Activated CD4-positive, alpha-beta T cell treated with anti-CD3 and anti-CD28 coated beads, Interleukin-2, amount 10 ng/mL, durations not matched to agents 7 days and 5 days (primary cell): ENCODE results near the gene MRPL32. TPM values are rescaled to one million over a fixed set of nuclear protein-coding genes. Genes with fewer than 3 reads are reported as not detected.
A peak's percentile ranks its signal among the peaks of the same experiment; 100 is the strongest.
"Not testable (repeated sequence)": the region's sequence is repeated elsewhere in the genome, so short reads cannot be mapped to it uniquely, and the experiment has no call there.

Experiments
- CTCF ChIA-PET: fragments of 350-600 bp; sonication (Branson Sonifier 250); formaldehyde crosslinking; loops from one replicate; lab custom pipeline; 2021; ENCODE audit warnings: antibody characterized with exemption; lab: Charles Lee
- POLR2A ChIA-PET: fragments of 350-600 bp; sonication (Branson Sonifier 250); formaldehyde crosslinking; loops from one replicate; lab custom pipeline; 2021; ENCODE audit warnings: antibody characterized with exemption; lab: Charles Lee
- DNase-seq: peaks from one replicate; pipeline ENCODE4 v3.0.0-alpha.2; 2020
- H3K27ac Mint-ChIP-seq: one replicate; pipeline ENCODE4 v1.8.0; 2021; ENCODE audit warnings: mild to moderate bottlenecking, moderate library complexity, mixed read lengths
- H3K27me3 Mint-ChIP-seq: one replicate; pipeline ENCODE4 v1.8.0; 2021; ENCODE audit warnings: mixed read lengths
- H3K36me3 Mint-ChIP-seq: one replicate; pipeline ENCODE4 v1.8.0; 2021; ENCODE audit warnings: low read depth, mixed read lengths
- H3K4me1 Mint-ChIP-seq: one replicate; pipeline ENCODE4 v1.8.0; 2021; ENCODE audit warnings: mixed read lengths
- H3K4me3 Mint-ChIP-seq: one replicate; pipeline ENCODE4 v1.8.0; 2021; ENCODE audit warnings: mild to moderate bottlenecking, moderate library complexity, mixed read lengths
- H3K9me3 Mint-ChIP-seq: one replicate; pipeline ENCODE4 v1.8.0; 2021; ENCODE audit warnings: mixed read lengths
- total RNA-seq, 2 experiments: library from RNA; stranded (reverse); gene quantifications; one replicate each; pipeline ENCODE4 v1.2.3, GENCODE V29; 2021

The MRPL32 gene
- 10 to 100 TPM; 50.2 to 50.3 TPM for total RNA-seq

DNA sequence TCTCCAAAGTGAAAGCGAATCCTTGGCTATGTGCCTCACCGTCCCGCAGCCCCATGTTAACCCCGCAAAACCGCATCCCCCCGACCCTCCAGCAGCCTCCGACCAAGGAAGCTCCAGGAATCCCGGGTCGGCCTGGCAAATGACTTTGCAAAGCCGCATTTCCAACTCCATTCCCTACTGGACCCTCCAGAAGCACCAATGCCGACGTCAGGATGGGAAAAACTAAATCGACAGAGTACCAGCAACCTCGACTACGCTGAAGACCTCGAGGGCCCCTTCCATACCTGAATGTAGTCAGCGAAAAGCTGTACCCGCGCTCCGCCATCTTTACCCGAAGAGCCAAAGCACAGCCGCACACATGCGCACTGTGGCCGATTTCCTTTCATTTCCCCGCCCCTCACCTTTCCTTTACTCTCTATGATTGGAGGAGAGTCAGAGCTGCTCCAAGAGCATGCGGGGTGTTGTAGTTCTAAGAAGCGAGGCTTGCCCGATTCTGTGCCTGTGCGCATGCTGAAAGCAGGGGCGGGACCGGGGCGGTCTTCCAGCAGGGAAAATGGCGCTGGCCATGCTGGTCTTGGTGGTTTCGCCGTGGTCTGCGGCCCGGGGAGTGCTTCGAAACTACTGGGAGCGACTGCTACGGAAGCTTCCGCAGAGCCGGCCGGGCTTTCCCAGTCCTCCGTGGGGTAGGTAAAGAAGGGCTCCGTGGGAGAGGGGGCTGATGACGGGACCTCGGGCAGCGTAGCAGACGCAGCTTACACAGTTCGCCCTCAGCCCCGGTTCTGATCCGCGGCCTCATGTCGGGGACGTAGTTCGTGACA lies at the start of gene MRPL32, which contains the start of gene PSMA2:
Gene MRPL32 (plus strand): TSS at position 543 of the 818 bp plus-strand sequence. CDS start 11 bp downstream, at position 554.
Gene PSMA2 (minus strand): TSS at position 341 of the 818 bp plus-strand sequence. CDS start 16 bp downstream, at position 325.
- CTCF ChIA-PET, result interaction anchor here (0.7 to 3.7 kb wide), 5 partner anchors 9 to 832 kb away, joined by 3 to 17 read pairs (median 3); partner anchors contain the start of gene STK17A
- DNase-seq, result peak; percentile 97
- Mint-ChIP-seq H3K27me3 (no peaks in the 10 kb centered on the region), H3K4me1 (peaks cover 66% of the 10 kb centered on the region), H3K4me3 (peak within 1 kb of the TSS; percentile 99), H3K27ac (peak within 1 kb of the TSS; percentile 98), H3K9me3 (no peaks in the 10 kb centered on the region), H3K36me3 (peaks cover 35% of the 10 kb centered on the region)
- POLR2A ChIA-PET, result interaction anchor here (0.7 to 0.9 kb wide), 4 partner anchors 8 to 713 kb away, joined by 3 to 11 read pairs (median 4); no protein-coding TSS in a partner anchor

DNA sequence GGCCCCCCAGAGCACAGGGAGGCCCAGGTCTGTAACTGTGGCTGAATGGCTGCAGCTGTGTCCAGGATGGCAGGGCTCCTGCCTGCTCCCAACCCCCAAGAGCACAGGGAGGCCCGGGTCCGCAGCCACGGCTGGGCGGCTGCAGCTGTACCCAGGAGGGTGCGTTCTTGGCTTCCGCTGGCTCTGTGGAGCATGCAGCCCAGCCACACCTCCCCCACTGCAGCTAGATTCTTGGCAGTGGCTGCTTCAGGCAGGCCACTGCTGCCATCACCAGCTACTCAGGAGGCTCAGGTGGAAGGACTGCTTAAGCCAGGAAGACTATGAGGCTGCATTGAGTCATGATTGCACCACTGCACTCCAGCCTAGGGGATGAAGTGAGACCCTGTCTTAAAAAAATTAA lies 48.2 kb upstream of the MRPL32 start:
- ChIA-PET POLR2A (no interaction called here), CTCF (no interaction called here)
- Mint-ChIP-seq H3K9me3 (no peaks in the 10 kb centered on the region), H3K36me3 (no peaks in the 10 kb centered on the region), H3K4me1 (peaks cover 18% of the 10 kb centered on the region), H3K27ac (no peak overlapping the region), H3K27me3 (peaks cover 7% of the 10 kb centered on the region), H3K4me3 (no peak overlapping the region)
- DNase-seq, result no peak

DNA sequence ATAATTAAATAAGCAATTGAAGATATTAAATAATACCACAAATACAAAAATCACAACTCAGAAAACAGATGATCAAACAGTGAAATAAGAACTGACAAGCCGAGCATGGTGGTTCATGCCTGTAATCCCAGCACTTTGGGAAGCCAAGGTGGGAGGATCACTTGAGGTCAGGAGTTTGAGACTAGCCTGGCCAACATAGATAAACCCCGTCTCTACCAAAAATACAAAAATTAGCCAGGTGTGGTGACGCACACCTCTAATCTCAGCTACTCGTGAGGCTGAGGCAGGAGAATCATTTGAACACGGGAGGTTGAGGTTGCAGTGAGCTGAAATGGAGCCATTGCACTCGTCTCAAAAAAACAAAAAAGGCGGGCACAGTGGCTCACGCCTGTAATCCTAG lies 47.0 kb upstream of the MRPL32 start:
- H3K4me1 Mint-ChIP-seq, result peaks cover 22% of the 10 kb centered on the region
- H3K27me3 Mint-ChIP-seq, DNase-seq, H3K4me3 Mint-ChIP-seq, H3K27ac Mint-ChIP-seq, POLR2A ChIA-PET, H3K9me3 Mint-ChIP-seq, H3K36me3 Mint-ChIP-seq: not testable (repeated sequence)
- CTCF ChIA-PET, result interaction anchor here (1.5 kb wide), 1 partner anchor 9 kb away, joined by 4 read pairs; no protein-coding TSS in a partner anchor

DNA sequence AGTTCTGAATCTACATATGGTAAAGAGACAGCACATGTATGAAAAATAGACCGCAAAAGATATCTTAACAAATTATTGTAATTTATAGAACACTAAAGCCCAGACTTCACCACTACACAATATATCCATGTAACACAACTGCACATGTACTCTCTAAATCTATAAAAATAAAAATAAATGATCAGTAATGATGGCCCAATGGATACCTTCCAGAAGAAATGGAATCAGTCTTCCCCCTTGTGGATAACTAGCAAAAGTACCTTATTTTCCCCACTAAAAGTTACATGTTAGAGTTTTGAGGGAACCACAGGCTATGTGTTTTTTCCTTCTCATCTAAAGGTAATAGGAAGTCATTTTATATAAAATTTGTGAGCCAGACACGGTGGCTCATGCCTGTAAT lies 46.0 kb upstream of the MRPL32 start:
- ChIA-PET POLR2A (no interaction called here), CTCF (interaction anchor here (1.5 kb wide), 1 partner anchor 10 kb away, joined by 4 read pairs; no protein-coding TSS in a partner anchor)
- Mint-ChIP-seq H3K9me3 (no peaks in the 10 kb centered on the region), H3K27me3 (peaks cover 5% of the 10 kb centered on the region), H3K4me1 (peaks cover 22% of the 10 kb centered on the region), H3K27ac (no peak overlapping the region), H3K36me3 (no peaks in the 10 kb centered on the region), H3K4me3 (no peak overlapping the region)
- DNase-seq, result no peak

DNA sequence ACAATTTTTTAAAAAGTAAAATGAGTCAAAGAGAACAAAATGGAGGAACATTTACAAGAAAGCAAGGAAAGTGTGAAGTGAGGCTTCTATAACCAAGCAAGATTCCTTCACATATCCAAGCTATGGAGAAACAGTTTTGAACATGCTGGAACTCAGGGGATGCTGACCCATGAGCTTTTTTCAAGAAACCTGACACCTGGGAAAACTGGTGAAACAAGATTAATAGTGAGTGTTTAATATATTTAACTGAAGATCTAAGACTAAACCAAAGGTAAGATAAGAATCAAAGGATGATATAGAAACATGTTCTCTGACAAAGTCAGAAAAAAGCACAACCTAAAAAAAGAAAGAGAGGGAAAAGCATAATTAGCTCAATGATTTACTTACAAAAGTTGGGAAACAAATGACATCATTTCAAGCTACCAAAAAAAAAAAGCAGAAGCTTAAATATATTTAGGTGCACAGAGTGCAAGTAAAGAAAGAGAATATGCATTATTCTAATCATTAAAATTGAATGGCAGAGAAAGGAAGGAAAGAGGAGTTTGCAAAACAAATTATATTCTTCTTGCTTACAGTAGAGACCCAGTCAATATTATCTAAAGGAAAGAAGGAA lies 45.2 kb upstream of the MRPL32 start:
- ChIA-PET POLR2A (no interaction called here), CTCF (interaction anchor here (0.9 to 1.3 kb wide), 2 partner anchors 8 to 10 kb away, joined by 3 read pairs; no protein-coding TSS in a partner anchor)
- Mint-ChIP-seq H3K4me1 (peaks cover 22% of the 10 kb centered on the region), H3K36me3 (no peaks in the 10 kb centered on the region), H3K4me3 (peak overlapping the region; percentile 77), H3K27me3 (peaks cover 5% of the 10 kb centered on the region), H3K9me3 (no peaks in the 10 kb centered on the region), H3K27ac (peak overlapping the region; percentile 28)
- DNase-seq, result no peak

DNA sequence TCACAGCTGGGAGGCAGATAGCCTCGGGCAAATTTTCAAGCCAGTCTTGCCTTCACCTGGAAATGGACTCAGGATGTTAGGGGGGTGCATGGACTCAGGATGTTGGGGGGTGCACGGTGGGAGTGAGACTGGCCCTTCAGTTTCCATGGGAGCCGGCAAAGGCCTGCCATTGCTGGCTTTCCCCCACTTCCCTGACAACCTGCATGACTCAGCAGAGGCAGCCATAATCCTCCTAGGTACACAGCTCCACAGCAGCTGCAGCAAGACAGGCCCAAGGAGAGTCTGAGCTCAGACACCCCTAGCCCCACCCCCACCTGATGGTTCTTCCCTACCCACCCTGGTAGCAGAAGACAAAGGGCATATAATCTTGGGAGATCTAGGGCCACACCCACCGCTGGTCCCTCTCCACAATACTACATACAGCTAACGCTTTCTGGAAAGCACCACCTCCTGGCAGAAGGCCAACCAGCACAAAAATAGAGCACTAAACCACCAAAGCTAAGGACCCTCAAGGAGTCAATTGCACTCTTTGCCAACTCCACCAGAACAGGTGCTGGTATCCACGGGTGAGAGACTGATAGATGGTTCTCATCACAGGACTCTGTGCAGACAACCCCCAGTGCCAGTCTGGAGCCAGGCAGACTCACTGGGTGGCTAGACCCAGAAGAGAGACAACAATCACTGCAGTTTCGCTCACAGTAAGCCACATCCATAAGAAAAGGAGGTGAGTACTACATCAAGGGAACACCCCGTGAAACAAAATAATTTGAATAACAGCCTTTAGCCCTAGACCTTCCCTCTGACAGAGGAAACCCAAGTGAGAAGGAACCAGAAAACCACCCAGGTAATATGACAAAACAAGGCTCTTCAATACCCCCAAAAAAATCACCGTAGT lies 38.6 kb upstream of the MRPL32 start:
- peaks cover 6% of the 10 kb centered on the region for H3K9me3 Mint-ChIP-seq
- CTCF ChIA-PET, result no interaction called here

DNA sequence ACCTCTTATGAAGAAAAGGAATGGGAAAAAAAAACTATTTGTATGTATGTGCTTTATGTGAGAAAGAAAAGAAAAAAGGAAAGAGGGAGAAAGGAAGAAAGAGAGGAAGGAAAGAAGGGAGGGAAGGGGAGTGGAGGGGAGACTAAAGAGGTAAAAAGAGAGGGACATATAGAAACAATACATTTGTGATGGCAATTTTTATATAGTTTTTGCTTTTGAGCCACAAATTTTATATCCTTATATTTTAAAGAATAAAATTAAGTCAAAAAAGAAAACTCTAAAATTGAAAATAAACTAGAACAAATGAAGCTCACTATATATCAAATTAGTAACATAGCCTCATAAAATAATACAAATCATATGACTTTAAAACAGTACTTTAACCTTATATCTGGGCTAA lies 31.3 kb upstream of the MRPL32 start:
- Mint-ChIP-seq H3K27ac (no peak overlapping the region), H3K4me3 (no peak overlapping the region), H3K9me3 (no peaks in the 10 kb centered on the region), H3K27me3 (peaks cover 20% of the 10 kb centered on the region), H3K4me1 (no peaks in the 10 kb centered on the region), H3K36me3 (no peaks in the 10 kb centered on the region)
- ChIA-PET POLR2A (no interaction called here), CTCF (interaction anchor here (0.7 kb wide), 1 partner anchor 251 kb away, joined by 3 read pairs; no protein-coding TSS in a partner anchor)
- no peak for DNase-seq

More for the DNA sequence above, 38.6 kb upstream of the MRPL32 start:
- POLR2A ChIA-PET, result no interaction called here
- no peak for DNase-seq
- no peak overlapping the region for H3K27ac Mint-ChIP-seq
- no peaks in the 10 kb centered on the region for H3K36me3 Mint-ChIP-seq
- peaks cover 13% of the 10 kb centered on the region for H3K27me3 Mint-ChIP-seq
- no peak overlapping the region for H3K4me3 Mint-ChIP-seq
- peaks cover 7% of the 10 kb centered on the region for H3K4me1 Mint-ChIP-seq

DNA sequence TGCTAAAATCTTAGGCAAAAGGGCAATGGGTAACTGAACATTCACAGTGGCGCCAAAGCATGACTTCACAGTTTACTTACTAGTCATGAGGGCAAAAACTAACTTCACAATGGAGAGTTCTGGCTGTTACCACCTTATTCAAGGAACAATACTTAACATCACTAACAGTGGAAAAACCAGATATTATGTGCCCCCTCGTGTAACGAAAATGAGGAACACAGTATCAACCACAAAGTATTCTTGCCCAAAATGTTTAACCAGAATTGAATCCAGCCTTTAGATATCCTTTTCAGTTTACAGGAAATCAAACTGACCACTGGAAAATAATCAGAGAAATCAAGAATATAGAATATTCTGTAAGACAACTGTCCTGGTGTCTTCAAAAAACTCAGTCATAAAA lies 29.8 kb upstream of the MRPL32 start:
- H3K4me3 Mint-ChIP-seq, result no peak overlapping the region
- DNase-seq, result no peak
- no peaks in the 10 kb centered on the region for H3K9me3 Mint-ChIP-seq
- H3K27me3 Mint-ChIP-seq, result peaks cover 9% of the 10 kb centered on the region
- H3K4me1 Mint-ChIP-seq, result no peaks in the 10 kb centered on the region
- H3K36me3 Mint-ChIP-seq, result no peaks in the 10 kb centered on the region
- no peak overlapping the region for H3K27ac Mint-ChIP-seq
- POLR2A ChIA-PET, result no interaction called here
- CTCF ChIA-PET, result no interaction called here

DNA sequence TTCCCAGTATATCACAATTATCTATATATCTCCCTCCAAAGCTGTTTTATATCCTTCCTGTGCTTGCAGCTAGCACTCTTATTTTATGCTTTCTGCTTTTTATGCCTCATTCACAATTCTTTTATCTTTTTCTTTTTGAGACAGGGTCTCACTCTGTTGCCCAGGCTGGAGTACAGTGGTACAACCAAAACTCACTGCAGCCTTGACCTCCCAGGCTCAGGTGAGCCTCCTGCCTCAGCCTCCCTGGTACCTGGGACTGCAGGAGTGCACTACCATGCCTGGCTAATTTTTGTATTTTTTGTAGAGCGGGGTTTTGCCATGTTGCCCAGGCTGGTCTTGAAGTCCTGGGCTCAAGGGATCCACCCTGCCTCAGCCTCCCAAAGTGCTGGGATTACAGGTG lies 26.0 kb upstream of the MRPL32 start:
- peaks cover 18% of the 10 kb centered on the region for H3K4me1 Mint-ChIP-seq
- no peak for DNase-seq
- no peak overlapping the region for H3K27ac Mint-ChIP-seq
- no peak overlapping the region for H3K4me3 Mint-ChIP-seq
- peaks cover 7% of the 10 kb centered on the region for H3K27me3 Mint-ChIP-seq
- ChIA-PET CTCF (interaction anchor here (0.6 kb wide), 1 partner anchor 8 kb away, joined by 3 read pairs; no protein-coding TSS in a partner anchor), POLR2A (no interaction called here)
- H3K9me3 Mint-ChIP-seq, result no peaks in the 10 kb centered on the region
- H3K36me3 Mint-ChIP-seq, result peaks cover 16% of the 10 kb centered on the region

DNA sequence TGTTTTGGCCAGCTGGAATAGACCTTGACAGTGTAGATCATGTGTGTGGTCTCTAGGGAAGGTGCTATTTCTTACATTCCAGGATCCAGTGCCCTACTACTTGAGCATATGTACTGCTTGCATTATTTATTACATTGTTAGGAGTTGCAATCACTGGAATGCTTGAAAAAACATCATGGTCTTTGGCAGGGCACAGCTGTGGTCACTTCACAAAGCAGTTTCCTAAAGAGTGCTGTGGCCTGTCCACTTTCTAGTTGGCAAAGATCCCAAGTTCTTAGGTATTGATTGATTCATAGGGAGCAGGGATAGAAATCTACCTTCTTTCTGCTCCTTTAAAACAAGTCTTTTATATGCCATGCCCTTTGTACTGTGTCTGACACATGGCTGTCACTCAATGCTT lies 24.9 kb upstream of the MRPL32 start:
- Mint-ChIP-seq H3K27me3 (peaks cover 3% of the 10 kb centered on the region), H3K4me1 (peaks cover 26% of the 10 kb centered on the region), H3K27ac (no peak overlapping the region), H3K9me3 (no peaks in the 10 kb centered on the region), H3K4me3 (no peak overlapping the region), H3K36me3 (peaks cover 18% of the 10 kb centered on the region)
- CTCF ChIA-PET, result no interaction called here
- POLR2A ChIA-PET, result no interaction called here
- no peak for DNase-seq

DNA sequence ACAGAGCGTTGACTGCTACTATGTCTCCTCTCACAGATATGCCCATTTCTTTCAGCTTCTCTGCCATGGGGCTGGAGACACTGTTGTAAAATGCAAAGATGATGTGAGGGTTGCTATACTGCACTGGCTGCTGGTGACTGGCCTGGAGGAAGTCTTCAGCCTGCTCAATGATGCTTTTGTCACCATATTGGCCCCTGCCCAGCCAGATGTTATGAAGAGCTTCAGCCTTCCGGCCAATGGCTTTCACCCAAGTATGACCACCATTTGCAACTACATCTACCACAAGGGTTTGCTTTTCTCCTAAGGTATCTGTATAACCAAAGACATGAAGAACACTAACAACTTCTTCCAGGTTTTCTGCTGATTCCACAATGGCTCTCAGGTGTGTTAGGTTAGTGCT lies 21.9 kb upstream of the MRPL32 start:
- Mint-ChIP-seq H3K4me3 (peak overlapping the region; percentile 96), H3K27ac (no peak overlapping the region), H3K4me1 (peaks cover 56% of the 10 kb centered on the region), H3K27me3 (no peaks in the 10 kb centered on the region), H3K9me3 (no peaks in the 10 kb centered on the region), H3K36me3 (peaks cover 34% of the 10 kb centered on the region)
- ChIA-PET POLR2A (interaction anchor here (0.7 kb wide), 1 partner anchor 417 kb away, joined by 4 read pairs; no protein-coding TSS in a partner anchor), CTCF (interaction anchor here (0.8 kb wide), 1 partner anchor 33 kb away, joined by 3 read pairs; no protein-coding TSS in a partner anchor)
- no peak for DNase-seq
